Measurements from ENCODE around the gene HOXA7. TPM values are rescaled to one million over a fixed set of nuclear protein-coding genes. Genes with fewer than 3 reads are reported as not detected.

Gene HOXA7
- total RNA-seq, 1 experiment from 2014 or later: 0.56 TPM

DNA sequence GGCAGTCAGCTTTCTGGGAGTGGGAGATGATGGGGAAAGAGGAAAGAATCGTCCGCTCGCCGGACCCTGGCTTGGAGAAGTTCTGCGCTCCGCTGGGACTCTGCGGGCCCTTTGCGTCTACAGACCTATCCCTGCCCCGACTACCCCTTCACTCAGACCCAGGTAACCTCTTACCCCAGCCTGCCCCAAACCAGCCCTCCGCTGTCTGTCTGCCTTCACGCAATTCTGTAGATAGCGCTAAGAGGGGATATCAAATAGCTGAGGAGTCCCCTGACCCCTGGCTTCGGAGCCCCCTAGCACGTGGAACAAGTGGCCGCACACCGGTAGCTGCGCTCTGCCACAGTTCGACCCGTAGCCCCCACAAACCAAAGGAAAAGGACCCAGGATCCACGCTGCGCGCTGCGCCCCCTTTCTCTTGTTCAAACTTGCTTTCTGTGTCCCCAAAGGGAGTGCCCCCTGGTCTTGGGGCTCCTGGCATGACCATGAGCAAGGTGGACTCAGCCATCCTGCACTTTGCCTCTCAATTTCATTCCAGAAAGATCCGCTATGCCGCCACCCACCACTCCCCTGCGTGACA is 32.9 kb downstream of the HOXA7 start:
- no TSS peak for BruUV-seq (replicated peaks)

DNA sequence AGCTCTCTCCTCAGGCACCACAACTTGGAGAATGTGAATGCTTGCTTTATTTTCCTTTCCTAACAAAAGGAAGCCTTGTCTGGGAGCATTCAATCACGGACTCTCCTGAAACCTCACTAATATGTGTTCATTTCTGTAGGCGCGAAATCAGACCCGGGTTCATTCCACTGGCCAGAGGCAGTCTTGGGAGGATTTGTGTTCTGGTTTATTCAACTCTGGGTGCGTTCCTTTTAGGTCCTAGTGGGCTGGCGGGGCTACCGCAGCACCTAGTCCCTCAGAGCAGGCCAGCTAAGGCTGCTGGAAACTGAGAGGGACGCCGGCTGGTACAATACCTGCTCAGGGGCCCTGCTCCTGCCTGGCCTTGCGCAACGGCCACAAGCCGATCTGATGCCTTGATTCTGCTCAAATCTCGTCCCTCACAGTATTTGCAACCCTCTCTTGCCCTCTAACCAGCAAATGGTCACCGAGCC is 33.4 kb downstream of the HOXA7 start:
- DNase-seq (ENCODE audit: low spot score): no peak
- TF ChIP-seq EZH2 (IDR thresholded peaks at IDR 0.05; ENCODE audit: borderline replicate concordance, low read depth, low read length, poor library complexity, severe bottlenecking): no peak
- TF ChIP-seq, protein P1, sequence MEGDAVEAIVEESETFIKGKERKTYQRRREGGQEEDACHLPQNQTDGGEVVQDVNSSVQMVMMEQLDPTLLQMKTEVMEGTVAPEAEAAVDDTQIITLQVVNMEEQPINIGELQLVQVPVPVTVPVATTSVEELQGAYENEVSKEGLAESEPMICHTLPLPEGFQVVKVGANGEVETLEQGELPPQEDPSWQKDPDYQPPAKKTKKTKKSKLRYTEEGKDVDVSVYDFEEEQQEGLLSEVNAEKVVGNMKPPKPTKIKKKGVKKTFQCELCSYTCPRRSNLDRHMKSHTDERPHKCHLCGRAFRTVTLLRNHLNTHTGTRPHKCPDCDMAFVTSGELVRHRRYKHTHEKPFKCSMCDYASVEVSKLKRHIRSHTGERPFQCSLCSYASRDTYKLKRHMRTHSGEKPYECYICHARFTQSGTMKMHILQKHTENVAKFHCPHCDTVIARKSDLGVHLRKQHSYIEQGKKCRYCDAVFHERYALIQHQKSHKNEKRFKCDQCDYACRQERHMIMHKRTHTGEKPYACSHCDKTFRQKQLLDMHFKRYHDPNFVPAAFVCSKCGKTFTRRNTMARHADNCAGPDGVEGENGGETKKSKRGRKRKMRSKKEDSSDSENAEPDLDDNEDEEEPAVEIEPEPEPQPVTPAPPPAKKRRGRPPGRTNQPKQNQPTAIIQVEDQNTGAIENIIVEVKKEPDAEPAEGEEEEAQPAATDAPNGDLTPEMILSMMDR (conservative IDR thresholded peaks at IDR 0.05; ENCODE audit: low read depth, low read length): no peak
- Histone ChIP-seq H3K36me3 (ENCODE audit: insufficient read depth, low read length, poor library complexity, severe bottlenecking) (no peaks in the 10 kb centered on the region), H3K4me1 (ENCODE audit: insufficient read depth, low read length, poor library complexity, severe bottlenecking) (no peaks in the 10 kb centered on the region), H3K4me3 (ENCODE audit: low read depth, low read length, poor library complexity, severe bottlenecking) (no peak overlapping the region), H3K27ac (ENCODE audit: low read depth, low read length, poor library complexity, severe bottlenecking) (no peak overlapping the region), H3K9me3 (ENCODE audit: low read depth, low read length, poor library complexity, severe bottlenecking) (no peaks in the 10 kb centered on the region), H3K27me3 (replicated peaks; ENCODE audit: insufficient read depth, low read depth, low read length, poor library complexity) (peaks cover 100% of the 10 kb centered on the region)
- POLR2A ChIA-PET (ENCODE audit: low non-redundant PET): no interaction called here
- CTCF ChIA-PET: no interaction called here
- no TSS peak for BruUV-seq (replicated peaks)
- intact Hi-C loops (cut with micrococcal nuclease; ENCODE audit: unreplicated experiment): no loop called here

More for the DNA sequence above, 32.9 kb downstream of the HOXA7 start:
- no peaks in the 10 kb centered on the region for H3K4me1 ChIP-seq (ENCODE audit: insufficient read depth, low read length, poor library complexity, severe bottlenecking)
- DNase-seq (ENCODE audit: low spot score): no peak
- H3K4me3 ChIP-seq (ENCODE audit: low read depth, low read length, poor library complexity, severe bottlenecking): no peak overlapping the region
- no peak for TF ChIP-seq EZH2 (IDR thresholded peaks at IDR 0.05; ENCODE audit: borderline replicate concordance, low read depth, low read length, poor library complexity, severe bottlenecking)
- CTCF ChIA-PET: no interaction called here
- no peak overlapping the region for H3K27ac ChIP-seq (ENCODE audit: low read depth, low read length, poor library complexity, severe bottlenecking)
- H3K27me3 ChIP-seq (replicated peaks; ENCODE audit: insufficient read depth, low read depth, low read length, poor library complexity): peaks cover 100% of the 10 kb centered on the region
- no peaks in the 10 kb centered on the region for H3K9me3 ChIP-seq (ENCODE audit: low read depth, low read length, poor library complexity, severe bottlenecking)
- intact Hi-C loops (cut with micrococcal nuclease; ENCODE audit: unreplicated experiment): no loop called here
- no peaks in the 10 kb centered on the region for H3K36me3 ChIP-seq (ENCODE audit: insufficient read depth, low read length, poor library complexity, severe bottlenecking)
- POLR2A ChIA-PET (ENCODE audit: low non-redundant PET): no interaction called here

DNA sequence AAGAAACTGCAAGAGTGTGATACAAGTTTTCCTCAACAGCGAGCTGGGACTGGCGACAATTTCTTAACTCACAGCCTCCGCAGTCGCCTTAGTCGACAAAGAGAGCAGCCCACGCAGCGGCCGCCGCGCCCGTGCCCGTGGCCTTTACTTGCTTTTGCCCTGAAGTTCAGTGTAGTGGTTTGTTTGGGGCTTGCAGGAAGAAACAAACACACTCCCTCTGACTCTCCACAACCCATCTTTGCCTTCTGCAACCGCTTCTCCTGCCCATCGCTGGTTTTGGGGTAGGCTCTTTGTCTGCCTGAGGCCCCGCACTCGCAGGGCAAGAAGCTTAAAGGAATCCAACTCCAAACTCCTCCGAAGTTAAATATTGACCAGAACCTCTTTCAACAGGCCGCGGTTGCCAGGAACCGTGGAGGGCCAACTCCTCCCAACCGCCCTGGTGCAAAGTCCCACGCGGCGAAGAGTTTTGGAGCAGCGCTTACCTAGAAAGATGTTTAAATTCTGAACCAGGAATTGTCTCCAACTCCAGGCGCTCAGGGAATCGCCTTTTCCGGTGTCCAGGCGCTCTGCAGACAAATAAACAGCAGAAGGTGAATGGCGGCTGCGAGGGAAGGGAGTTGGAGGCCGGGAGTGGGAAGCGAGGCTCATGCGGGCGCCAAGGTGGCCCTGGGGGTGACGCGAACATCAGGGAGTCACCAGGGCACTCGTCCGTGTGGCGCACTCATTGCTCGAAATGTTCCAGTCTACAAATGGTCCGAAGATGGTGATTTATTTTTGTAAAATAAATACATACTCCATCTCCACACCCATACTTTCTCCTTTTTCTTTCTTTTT is 34.2 kb downstream of the HOXA7 start:
- peak; percentile 54 for TF ChIP-seq EZH2 (IDR thresholded peaks at IDR 0.05; ENCODE audit: borderline replicate concordance, low read depth, low read length, poor library complexity, severe bottlenecking)
- TF ChIP-seq, protein P1 (conservative IDR thresholded peaks at IDR 0.05; ENCODE audit: low read depth, low read length): no peak
- no peak overlapping the region for H3K27ac ChIP-seq (ENCODE audit: low read depth, low read length, poor library complexity, severe bottlenecking)
- ChIA-PET POLR2A (ENCODE audit: low non-redundant PET) (no interaction called here), CTCF (no interaction called here)
- no peaks in the 10 kb centered on the region for H3K9me3 ChIP-seq (ENCODE audit: low read depth, low read length, poor library complexity, severe bottlenecking)
- H3K27me3 ChIP-seq (replicated peaks; ENCODE audit: insufficient read depth, low read depth, low read length, poor library complexity): peaks cover 100% of the 10 kb centered on the region
- intact Hi-C loops (cut with micrococcal nuclease; ENCODE audit: unreplicated experiment): no loop called here
- no peaks in the 10 kb centered on the region for H3K36me3 ChIP-seq (ENCODE audit: insufficient read depth, low read length, poor library complexity, severe bottlenecking)
- DNase-seq (ENCODE audit: low spot score): no peak
- BruUV-seq (replicated peaks): no TSS peak
- H3K4me3 ChIP-seq (ENCODE audit: low read depth, low read length, poor library complexity, severe bottlenecking): no peak overlapping the region
- H3K4me1 ChIP-seq (ENCODE audit: insufficient read depth, low read length, poor library complexity, severe bottlenecking): no peaks in the 10 kb centered on the region

All from A673 (cell line).